ENCODE results near the gene WSB2. TPM values are rescaled to one million over a fixed set of nuclear protein-coding genes. Genes with fewer than 3 reads are reported as not detected.

The WSB2 gene
- total and polyA plus RNA-seq, 9 donors: 14.8 to 51.0 (median 31.9) TPM

GRCh38 chr12:118044075-118044474 is 16.9 kb downstream of the WSB2 start:
- no peaks in the 10 kb centered on the region for H3K4me1 ChIP-seq (ENCODE audit: insufficient read depth)
- H3K36me3 ChIP-seq: no peaks in the 10 kb centered on the region
- no peak for DNase-seq
- whole genome bisulfite sequencing, 3 donors: 71 to 83% (median 72%) methylated on average over 2 of the region's 2 CpGs
- no peak overlapping the region for H3K4me3 ChIP-seq
- TF ChIP-seq CTCF (IDR thresholded peaks at IDR 0.05) (no peak), EP300 (IDR thresholded peaks at IDR 0.05) (no peak)
- H3K27me3 ChIP-seq: no peaks in the 10 kb centered on the region
- no peaks in the 10 kb centered on the region for H3K9me3 ChIP-seq
- no peak overlapping the region for H3K27ac ChIP-seq
- intact Hi-C loops (cut with DNase I): no loop called here

GRCh38 chr12:118042091-118042490 is 18.9 kb downstream of the WSB2 start:
- Histone ChIP-seq H3K36me3 (no peaks in the 10 kb centered on the region), H3K27ac (no peak overlapping the region), H3K4me1 (ENCODE audit: insufficient read depth) (no peaks in the 10 kb centered on the region), H3K27me3 (no peaks in the 10 kb centered on the region), H3K4me3 (no peak overlapping the region), H3K9me3 (no peaks in the 10 kb centered on the region)
- no peak for DNase-seq
- WGBS, 3 donors: 93 to 98% (median 97%) methylated on average over 4 of the region's 4 CpGs
- intact Hi-C loops (cut with DNase I): no loop called here
- TF ChIP-seq POLR2A (IDR thresholded peaks at IDR 0.05) (no peak), EP300 (IDR thresholded peaks at IDR 0.05) (no peak), CTCF (IDR thresholded peaks at IDR 0.05) (no peak)

- H3K4me1 ChIP-seq (ENCODE audit: insufficient read depth): no peaks in the 10 kb centered on the region
- H3K27ac ChIP-seq: no peak overlapping the region
- no peak overlapping the region for H3K4me3 ChIP-seq
- DNase-seq: no peak
- no peaks in the 10 kb centered on the region for H3K36me3 ChIP-seq
- no peaks in the 10 kb centered on the region for H3K27me3 ChIP-seq
- WGBS, 3 donors: 69 to 80% (median 78%) methylated on average over 6 of the region's 6 CpGs
- no peaks in the 10 kb centered on the region for H3K9me3 ChIP-seq
- intact Hi-C loops (cut with DNase I): no loop called here
- TF ChIP-seq CTCF (IDR thresholded peaks at IDR 0.05) (no peak), EP300 (IDR thresholded peaks at IDR 0.05) (no peak), POLR2A (IDR thresholded peaks at IDR 0.05) (no peak)
These were observed 22.8 kb downstream of the WSB2 start for GRCh38 chr12:118038137-118038536.

GRCh38 chr12:118036672-118037411 is 24.1 kb downstream of the WSB2 start:
- Histone ChIP-seq H3K36me3 (no peaks in the 10 kb centered on the region), H3K27me3 (no peaks in the 10 kb centered on the region), H3K9me3 (no peaks in the 10 kb centered on the region), H3K4me3 (no peak overlapping the region), H3K27ac (no peak overlapping the region), H3K4me1 (ENCODE audit: insufficient read depth) (no peaks in the 10 kb centered on the region)
- no peak for DNase-seq
- TF ChIP-seq CTCF (IDR thresholded peaks at IDR 0.05) (no peak), EP300 (IDR thresholded peaks at IDR 0.05) (no peak), POLR2A (IDR thresholded peaks at IDR 0.05) (no peak)
- intact Hi-C loops (cut with DNase I): no loop called here
- 80 to 84% (median 83%) methylated on average over 11 of the region's 11 CpGs for WGBS, 3 donors

All from ovary (tissue), 9 donors.